Mesothelial cell of epicardium (in vitro differentiated cells): ENCODE data around the gene WDR46. TPM values are rescaled to one million over a fixed set of nuclear protein-coding genes. Genes with fewer than 3 reads are reported as not detected.
"Not testable (repeated sequence)": the region's sequence is repeated elsewhere in the genome, so short reads cannot be mapped to it uniquely, and the experiment has no call there.

Experiments
- DNase-seq, 2 experiments: peaks; one replicate each; pipeline ENCODE4 v3.0.0; 2021; ENCODE audit warnings: low spot score in 2 of 2; ENCODE audit not compliant: unreplicated experiment in 2 of 2
- H3K27ac Mint-ChIP-seq: 2 replicates; pipeline ENCODE4 v1.8.0; 2021; ENCODE audit warnings: mixed read lengths
- H3K27me3 Mint-ChIP-seq: 2 replicates; pipeline ENCODE4 v1.8.0; 2021; ENCODE audit warnings: low read depth, mixed read lengths
- H3K36me3 Mint-ChIP-seq: 2 replicates; pipeline ENCODE4 v1.8.0; 2021; ENCODE audit warnings: mixed read lengths
- H3K4me1 Mint-ChIP-seq: 2 replicates; pipeline ENCODE4 v1.8.0; 2021; ENCODE audit warnings: mixed read lengths
- H3K4me3 Mint-ChIP-seq: 2 replicates; pipeline ENCODE4 v1.8.0; 2021; ENCODE audit warnings: mild to moderate bottlenecking, moderate library complexity, mixed read lengths
- H3K9me3 Mint-ChIP-seq: 2 replicates; pipeline ENCODE4 v1.8.0; 2021; ENCODE audit warnings: mixed read lengths
- total RNA-seq: library from RNA; stranded (reverse); gene quantifications from 3 replicates; pipeline ENCODE4 v1.2.1, GENCODE V29; 2021
- TF ChIP-seq, protein P1 (sequence below): fragments of 200-600 bp; sonication (generic); IDR thresholded peaks from one replicate; pipeline ENCODE4 v1.5.0; 2021; ENCODE audit warnings: antibody characterized with exemption; ENCODE audit not compliant: unreplicated experiment

WDR46 gene
- total RNA-seq, 1 donor from 2014 or later: 46.2 TPM

DNA sequence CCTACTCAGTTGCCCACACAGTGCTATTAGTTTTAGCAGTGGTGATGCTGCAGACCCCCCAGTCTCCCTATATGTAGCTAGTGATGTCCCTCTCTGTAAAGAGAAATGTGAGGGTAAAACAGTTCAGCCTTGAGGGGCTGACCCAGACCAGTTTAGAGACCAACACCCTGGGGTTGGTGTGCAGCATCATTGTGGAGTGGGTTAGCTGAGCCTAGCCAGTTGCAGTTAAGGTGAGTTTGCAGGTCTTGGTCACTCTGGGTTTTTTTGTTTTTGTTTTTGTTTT, 12.5 kb downstream of the WDR46 start:
- Mint-ChIP-seq H3K27me3 (no peaks in the 10 kb centered on the region), H3K27ac (peak overlapping the region; percentile 92), H3K36me3 (peaks cover 15% of the 10 kb centered on the region), H3K9me3 (no peaks in the 10 kb centered on the region), H3K4me1 (peaks cover 49% of the 10 kb centered on the region), H3K4me3 (peak overlapping the region; percentile 72)
- TF ChIP-seq, protein P1, sequence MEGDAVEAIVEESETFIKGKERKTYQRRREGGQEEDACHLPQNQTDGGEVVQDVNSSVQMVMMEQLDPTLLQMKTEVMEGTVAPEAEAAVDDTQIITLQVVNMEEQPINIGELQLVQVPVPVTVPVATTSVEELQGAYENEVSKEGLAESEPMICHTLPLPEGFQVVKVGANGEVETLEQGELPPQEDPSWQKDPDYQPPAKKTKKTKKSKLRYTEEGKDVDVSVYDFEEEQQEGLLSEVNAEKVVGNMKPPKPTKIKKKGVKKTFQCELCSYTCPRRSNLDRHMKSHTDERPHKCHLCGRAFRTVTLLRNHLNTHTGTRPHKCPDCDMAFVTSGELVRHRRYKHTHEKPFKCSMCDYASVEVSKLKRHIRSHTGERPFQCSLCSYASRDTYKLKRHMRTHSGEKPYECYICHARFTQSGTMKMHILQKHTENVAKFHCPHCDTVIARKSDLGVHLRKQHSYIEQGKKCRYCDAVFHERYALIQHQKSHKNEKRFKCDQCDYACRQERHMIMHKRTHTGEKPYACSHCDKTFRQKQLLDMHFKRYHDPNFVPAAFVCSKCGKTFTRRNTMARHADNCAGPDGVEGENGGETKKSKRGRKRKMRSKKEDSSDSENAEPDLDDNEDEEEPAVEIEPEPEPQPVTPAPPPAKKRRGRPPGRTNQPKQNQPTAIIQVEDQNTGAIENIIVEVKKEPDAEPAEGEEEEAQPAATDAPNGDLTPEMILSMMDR: no peak
- no peak for DNase-seq

DNA sequence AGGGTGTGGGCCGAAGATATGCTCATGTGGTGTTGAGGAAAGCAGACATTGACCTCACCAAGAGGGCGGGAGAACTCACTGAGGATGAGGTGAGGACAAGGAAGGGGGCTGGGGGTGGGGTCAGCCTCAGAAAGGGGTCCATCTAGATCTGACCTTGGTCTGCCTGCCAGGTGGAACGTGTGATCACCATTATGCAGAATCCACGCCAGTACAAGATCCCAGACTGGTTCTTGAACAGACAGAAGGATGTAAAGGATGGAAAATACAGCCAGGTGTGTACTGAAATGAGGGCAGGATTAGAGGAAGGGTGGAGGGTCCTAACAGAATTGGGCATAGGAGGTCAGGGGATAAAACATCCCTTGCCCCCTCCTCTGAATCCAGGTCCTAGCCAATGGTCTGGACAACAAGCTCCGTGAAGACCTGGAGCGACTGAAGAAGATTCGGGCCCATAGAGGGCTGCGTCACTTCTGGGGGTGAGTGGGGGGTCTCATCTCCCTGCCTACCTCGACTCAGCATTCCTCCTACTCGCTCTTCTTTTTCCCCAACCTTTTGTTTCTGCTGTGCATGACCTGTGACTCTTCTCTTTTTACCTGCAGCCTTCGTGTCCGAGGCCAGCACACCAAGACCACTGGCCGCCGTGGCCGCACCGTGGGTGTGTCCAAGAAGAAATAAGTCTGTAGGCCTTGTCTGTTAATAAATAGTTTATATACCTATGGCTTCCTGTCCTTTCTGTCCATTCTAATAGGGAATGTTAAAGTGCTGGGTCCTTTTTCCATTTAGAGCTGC, 13.1 kb downstream of the WDR46 start:
- Mint-ChIP-seq H3K4me3 (peak overlapping the region; percentile 72), H3K27ac (peak overlapping the region; percentile 92), H3K4me1 (peaks cover 52% of the 10 kb centered on the region), H3K36me3 (peaks cover 15% of the 10 kb centered on the region)
- not testable (repeated sequence) for H3K9me3 Mint-ChIP-seq, H3K27me3 Mint-ChIP-seq, DNase-seq

DNA sequence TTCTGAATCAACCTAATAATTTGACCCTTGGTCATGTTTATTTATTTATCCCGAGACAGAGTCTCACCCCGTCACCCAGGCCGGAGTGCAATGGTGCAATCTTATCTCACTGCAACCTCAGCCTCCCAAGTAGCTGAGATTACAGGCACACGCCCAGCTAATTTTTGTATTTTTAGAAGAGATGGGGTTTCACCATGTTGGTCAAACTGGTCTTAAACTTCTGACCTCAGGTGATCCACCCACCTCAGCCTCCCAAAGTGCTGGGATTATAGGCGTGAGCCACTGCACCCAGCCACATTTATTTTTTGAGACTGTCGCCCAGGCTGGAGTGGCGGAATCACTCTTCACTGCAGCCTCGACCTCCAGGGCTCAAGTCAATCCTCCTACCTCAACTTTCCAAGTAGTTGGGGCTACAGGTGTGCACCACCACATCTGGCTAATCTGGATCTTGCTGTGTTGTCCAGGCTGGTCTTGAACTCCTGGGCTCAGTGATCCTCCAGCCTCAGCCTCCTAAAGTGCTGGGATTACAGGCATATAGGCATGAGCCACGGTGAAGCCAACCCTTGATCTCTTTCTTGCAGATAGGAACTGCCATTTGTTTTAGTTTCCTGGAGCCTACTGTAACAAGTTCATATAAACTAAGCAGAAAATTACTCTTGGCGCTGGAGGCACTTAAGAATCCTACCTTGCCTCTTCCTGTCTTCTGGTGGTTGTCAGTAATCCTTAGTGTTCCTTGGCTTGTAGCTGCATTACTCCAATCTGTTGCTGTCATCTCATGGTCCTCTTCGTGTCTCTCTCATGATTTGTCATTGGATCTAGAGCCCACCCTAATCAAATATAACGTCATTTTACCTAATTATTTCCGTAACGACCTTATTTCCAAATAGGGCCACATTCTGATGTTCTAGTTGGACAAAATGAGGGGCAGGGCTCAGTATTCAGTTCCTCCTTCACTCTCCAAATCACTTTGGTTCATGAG, 14.8 kb downstream of the WDR46 start:
- H3K27ac Mint-ChIP-seq: peak overlapping the region; percentile 92
- H3K27me3 Mint-ChIP-seq: no peaks in the 10 kb centered on the region
- DNase-seq: no peak
- TF ChIP-seq, protein P1: no peak
- H3K36me3 Mint-ChIP-seq: peaks cover 11% of the 10 kb centered on the region
- H3K4me3 Mint-ChIP-seq: peak overlapping the region; percentile 98
- peaks cover 57% of the 10 kb centered on the region for H3K4me1 Mint-ChIP-seq
- H3K9me3 Mint-ChIP-seq: no peaks in the 10 kb centered on the region

DNA sequence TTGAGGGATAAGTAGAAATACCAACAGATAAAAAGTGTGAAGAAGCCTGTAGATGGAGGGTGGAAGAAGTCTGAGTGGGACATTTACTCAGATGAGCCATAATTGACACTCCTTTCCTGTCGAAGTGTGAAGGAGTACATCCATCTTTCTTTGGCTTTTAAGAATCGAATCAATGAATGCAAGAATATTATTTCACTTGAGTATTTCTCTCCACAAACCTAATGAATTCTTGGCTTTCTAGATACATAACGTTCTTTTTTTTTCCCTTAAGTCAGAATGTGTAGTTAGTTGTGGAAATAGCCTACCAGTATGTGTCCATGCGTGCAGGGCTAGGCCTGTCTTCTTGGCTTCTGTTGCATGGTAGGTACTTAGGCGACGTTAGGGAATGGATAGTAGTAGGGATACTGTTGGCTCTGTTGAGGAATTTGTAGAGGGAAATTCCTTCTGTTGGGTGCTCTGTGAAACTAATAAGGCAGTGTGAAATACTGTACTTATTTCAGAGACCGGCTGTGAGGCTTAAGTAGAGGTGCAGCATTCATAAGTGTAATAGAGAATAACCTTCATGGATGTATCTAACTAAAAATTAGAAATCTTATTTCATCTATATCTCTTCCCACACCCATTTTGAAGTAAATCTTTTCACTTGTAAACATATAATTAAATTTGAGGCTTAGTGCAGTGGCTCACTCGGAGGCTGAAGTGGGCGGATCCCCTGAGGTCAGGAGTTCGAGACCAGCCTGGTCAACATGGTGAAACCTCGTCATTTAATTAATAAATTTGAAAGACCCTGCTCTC, 15.7 kb downstream of the WDR46 start:
- Mint-ChIP-seq H3K27me3 (no peaks in the 10 kb centered on the region), H3K4me3 (peak overlapping the region; percentile 98), H3K9me3 (no peaks in the 10 kb centered on the region), H3K27ac (peak overlapping the region; percentile 99), H3K36me3 (peaks cover 17% of the 10 kb centered on the region), H3K4me1 (peaks cover 57% of the 10 kb centered on the region)
- DNase-seq: no peak
- TF ChIP-seq, protein P1: no peak

DNA sequence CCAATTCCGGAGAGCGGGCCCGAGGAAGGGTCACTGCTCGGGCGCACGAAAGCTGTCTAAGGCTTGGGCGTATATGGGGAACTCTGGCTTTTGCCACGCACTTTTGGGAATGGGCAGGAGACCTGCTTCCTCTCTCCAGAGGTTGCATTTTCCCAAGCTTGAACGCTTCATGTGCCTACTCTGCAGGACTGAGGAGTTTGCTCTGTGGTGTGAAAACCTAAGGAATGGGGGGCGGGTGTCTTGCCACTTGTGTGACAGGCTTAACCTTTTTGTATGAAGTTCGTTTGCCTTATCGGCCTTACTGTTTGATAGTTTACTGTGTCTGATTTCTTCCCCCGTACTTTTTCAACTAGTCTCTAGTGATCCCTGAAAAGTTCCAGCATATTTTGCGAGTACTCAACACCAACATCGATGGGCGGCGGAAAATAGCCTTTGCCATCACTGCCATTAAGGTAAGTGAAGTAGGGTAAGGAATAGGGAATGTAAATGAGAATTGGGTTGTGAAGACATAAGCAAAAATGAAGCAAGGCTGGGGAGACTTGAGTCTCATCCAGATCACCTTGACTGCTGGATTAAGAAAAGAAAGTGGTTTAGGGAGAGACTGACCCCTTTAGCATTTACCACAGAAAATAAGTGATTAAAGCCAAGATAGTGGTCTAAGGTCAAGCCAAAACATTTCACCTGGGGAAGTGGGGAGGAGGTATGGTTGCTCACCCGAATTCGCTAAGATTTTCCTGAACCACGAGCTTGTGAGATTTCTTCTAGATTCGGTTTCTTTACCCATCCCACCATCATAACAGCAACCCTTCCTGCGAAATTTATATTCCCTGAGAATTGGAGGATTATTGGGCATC, 16.5 kb downstream of the WDR46 start:
- H3K27me3 Mint-ChIP-seq: no peaks in the 10 kb centered on the region
- no peak for DNase-seq
- TF ChIP-seq, protein P1: no peak
- H3K4me3 Mint-ChIP-seq: peak overlapping the region; percentile 98
- H3K9me3 Mint-ChIP-seq: no peaks in the 10 kb centered on the region
- H3K4me1 Mint-ChIP-seq: peaks cover 53% of the 10 kb centered on the region
- H3K36me3 Mint-ChIP-seq: peaks cover 23% of the 10 kb centered on the region
- peak overlapping the region; percentile 99 for H3K27ac Mint-ChIP-seq
